Measurements from ENCODE around the gene KCNK4. TPM values are rescaled to one million over a fixed set of nuclear protein-coding genes. Genes with fewer than 3 reads are reported as not detected.

Gene KCNK4
- total RNA-seq, result not detected in 2 replicates

GRCh38 chr11:64291262-64291751 is at the start of gene KCNK4:
Gene KCNK4 (plus strand): TSS chr11:64291302. CDS start chr11:64293019, 1,717 bp downstream.

GRCh38 chr11:64246871-64247728 is 44.0 kb upstream of the KCNK4 start, which contains the start of gene PPP1R14B:
Gene PPP1R14B (minus strand): TSS chr11:64246943. CDS start chr11:64246673, 270 bp downstream.

GRCh38 chr11:64251016-64251752 is 39.9 kb upstream of the KCNK4 start, which contains the start of gene PLCB3:
Gene PLCB3 (plus strand): TSS chr11:64251530. CDS start chr11:64251650, 120 bp downstream.

DNA sequence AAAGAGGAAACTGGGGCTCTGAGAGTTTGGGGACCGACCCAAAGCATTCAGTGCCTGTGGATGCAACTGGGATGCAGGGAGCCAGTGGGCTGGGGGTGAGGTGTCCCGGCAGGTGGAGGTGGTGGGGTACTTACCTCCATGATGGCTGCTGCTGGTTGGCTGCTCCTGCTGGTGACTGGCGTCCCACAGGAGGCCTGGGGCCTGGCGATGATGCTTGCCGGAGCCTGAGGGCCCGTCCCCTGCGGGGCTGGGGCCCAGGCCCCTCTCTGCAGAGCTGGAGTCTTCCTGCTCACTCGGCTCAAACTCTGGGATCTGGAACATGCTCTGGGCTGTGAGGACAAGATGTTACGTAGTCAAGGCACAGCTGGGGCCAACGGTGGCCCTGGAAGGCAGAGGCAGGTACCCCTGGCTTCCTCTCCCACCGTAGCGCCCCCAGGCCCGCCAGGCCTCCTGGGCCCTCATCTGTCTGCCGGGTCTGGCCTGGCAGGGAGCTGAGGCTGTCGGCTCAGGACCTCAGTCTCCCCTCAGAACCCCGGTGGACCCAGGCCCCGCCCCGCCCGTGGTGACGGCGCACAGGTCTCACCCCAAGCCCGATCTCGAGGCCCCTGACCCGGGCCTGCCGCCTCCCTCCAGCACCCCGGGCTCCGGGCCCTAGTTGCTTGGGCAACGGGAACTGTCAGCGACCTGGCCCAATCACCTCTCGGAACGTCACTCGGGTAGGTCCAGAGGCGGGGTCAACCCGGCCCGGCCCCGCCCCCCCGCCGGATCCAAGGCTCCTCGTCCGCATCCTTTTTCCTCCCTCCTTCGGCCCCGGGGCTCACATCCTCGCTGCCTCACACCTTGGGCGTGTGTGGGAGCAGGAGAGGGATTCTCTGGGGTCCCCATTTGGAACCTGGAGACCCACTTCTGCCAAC is 6.8 kb upstream of the KCNK4 start, which contains the start of gene BAD:
BAD (minus strand) TSS at position 618 of the 914 bp plus-strand sequence; CDS start at position 321, 297 bp downstream.

GRCh38 chr11:64284962-64285884 is 5.9 kb upstream of the KCNK4 start, which contains the start of gene GPR137:
Gene GPR137 (plus strand): TSS chr11:64285848. CDS start chr11:64286525, 677 bp downstream.

DNA sequence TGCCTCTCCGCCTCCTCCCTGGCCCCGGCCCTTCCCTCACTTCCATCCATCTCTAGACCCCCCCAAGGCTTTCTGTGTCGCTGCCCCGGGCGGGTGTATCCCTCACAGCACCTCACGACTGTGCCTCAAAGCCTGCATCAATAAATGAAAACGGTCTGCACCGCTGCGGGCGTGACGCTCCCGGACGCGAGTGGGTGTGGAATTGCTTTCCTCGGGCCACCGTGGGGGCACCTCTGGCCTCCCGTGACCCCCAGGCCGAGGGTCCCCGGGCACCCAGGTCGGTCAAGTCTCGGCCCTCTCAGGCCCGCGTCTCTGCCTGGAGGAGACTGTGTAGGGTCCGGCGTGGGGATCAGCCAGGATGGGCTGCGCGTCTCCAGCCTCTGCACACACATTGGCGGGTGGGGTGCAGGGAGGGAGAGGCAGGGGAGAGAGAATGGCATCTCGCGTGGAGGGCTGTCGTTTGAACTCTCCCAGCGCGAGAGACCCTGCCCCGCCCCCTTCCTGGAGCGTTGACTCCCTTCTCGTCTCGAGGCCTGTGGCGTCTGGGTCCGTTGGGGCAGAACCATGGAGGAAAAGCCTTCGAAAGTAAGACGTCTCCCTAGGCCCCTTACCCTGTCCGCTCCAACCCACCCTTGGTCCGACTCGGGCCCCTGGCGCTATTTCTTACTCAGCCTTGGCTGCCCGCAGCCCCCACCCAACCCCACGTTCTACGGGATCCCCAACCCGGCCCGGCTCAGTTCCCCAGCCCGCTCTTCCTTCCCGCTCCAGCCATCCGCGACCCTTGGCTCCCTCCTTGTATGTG is 8.9 kb downstream of the KCNK4 start, which contains the start of gene CATSPERZ:
CATSPERZ (plus strand) TSS at position 512 of the 802 bp plus-strand sequence; CDS start at position 565, 53 bp downstream.

DNA sequence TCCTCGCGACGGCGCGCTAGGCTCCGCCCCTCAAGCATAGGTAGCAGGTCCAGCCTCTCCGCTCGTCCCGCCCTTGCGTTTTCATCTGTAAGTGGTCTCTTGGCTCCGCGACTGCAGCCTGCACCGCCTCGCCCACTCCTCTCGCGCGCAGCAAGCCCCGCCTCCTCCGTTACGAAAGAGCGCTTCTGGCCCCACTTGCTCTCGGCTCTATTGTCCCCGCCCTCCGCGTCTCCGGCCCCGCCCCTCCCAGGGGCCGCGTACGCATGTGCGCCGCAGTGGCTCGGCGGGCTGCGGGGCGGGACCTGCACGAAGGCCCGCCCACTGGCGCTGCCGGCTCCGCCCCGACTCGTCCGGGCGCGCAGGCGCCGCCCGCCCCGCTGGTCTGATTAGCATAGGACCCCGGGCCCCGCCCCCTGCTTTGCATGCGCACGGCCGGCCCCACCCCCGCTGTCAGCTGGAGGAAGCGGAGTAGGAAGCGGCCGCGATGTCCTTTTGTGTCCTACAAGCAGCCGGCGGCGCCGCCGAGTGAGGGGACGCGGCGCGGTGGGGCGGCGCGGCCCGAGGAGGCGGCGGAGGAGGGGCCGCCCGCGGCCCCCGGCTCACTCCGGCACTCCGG is 14.1 kb downstream of the KCNK4 start, which contains the start of gene ESRRA:
ESRRA (plus strand) TSS at position 450 of the 616 bp plus-strand sequence. CDS start 1,656 bp downstream, outside the sequence.

GRCh38 chr11:64317325-64317960 is 26.3 kb downstream of the KCNK4 start, which contains the start of gene TRMT112:
Gene TRMT112 (minus strand): TSS chr11:64317559. CDS start chr11:64317526, 33 bp downstream.

GRCh38 chr11:64317961-64318765 is 27.1 kb downstream of the KCNK4 start, which contains the start of gene PRDX5:
Gene PRDX5 (plus strand): TSS chr11:64318121. CDS start chr11:64318216, 95 bp downstream.

DNA sequence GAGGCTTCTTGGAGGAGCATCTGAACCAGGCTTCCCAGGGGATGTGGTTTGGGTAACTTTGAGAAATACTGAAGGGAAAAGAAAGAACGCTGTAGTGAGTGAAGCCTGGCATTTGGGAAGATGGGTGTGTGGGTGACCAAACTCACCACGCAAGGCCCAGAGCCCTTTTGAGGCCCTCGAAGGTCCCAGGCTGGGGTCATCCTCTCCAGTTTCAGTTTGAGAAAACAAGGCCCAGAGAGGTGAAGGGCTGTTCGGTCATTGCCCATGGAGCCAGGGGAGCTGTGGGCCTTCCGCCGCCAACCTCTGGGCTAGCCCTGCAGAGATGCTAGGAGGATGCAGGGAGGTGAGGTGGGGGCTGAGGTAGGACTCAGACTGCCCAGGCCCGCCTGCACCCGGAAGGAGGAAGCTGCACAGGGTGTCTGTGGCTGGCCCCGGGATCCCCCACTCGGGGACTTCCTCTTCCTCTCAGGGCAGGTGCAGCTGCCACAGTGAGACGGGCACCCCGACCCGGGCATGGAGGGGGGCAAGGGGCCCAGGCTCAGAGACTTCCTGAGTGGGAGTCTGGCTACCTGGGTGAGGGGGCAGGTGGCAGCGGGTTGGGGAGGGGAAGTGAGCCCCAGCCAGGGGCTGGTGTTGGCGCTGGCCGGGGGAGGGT is 48.8 kb downstream of the KCNK4 start, which contains the start of gene CCDC88B:
CCDC88B (plus strand) TSS at position 451 of the 655 bp plus-strand sequence; CDS start at position 514, 63 bp downstream.

Other genes starting within 250 kb of the KCNK4 start
- gene MACROD1, start 125.2 kb upstream of the KCNK4 start, total RNA-seq, result 15.5 and 19.3 TPM in 2 replicates
- gene STIP1, start 105.1 kb upstream of the KCNK4 start, total RNA-seq, result 98.2 and 140 TPM in 2 replicates
- gene FERMT3, start 84.6 kb upstream of the KCNK4 start, total RNA-seq, result 50.9 and 96.3 TPM in 2 replicates
- gene TRPT1, start 65.1 kb upstream of the KCNK4 start, total RNA-seq, result 32.1 and 36.1 TPM in 2 replicates
- 51.7 and 61.8 TPM in 2 replicates for gene NUDT22, start 65.0 kb upstream of the KCNK4 start, total RNA-seq
- gene DNAJC4, start 60.8 kb upstream of the KCNK4 start, total RNA-seq, result 9.0 and 10.4 TPM in 2 replicates
- 24.6 and 39.0 TPM in 2 replicates for gene VEGFB, start 56.7 kb upstream of the KCNK4 start, total RNA-seq
- 92.3 and 132 TPM in 2 replicates for gene FKBP2, start 50.2 kb upstream of the KCNK4 start, total RNA-seq
- 336 and 439 TPM in 2 replicates for gene PPP1R14B, start 44.4 kb upstream of the KCNK4 start, total RNA-seq
- gene PLCB3, start 39.8 kb upstream of the KCNK4 start, total RNA-seq, result 53.6 and 68.6 TPM in 2 replicates
- 65.1 and 72.4 TPM in 2 replicates for gene BAD, start 6.6 kb upstream of the KCNK4 start, total RNA-seq
- gene GPR137, start 5.5 kb upstream of the KCNK4 start, total RNA-seq, result 6.3 and 7.6 TPM in 2 replicates
- 0.50 and 0.66 TPM in 2 replicates for gene CATSPERZ, start 9.1 kb downstream of the KCNK4 start, total RNA-seq
- gene ESRRA, start 14.2 kb downstream of the KCNK4 start, total RNA-seq, result 32.7 and 40.6 TPM in 2 replicates
- gene TRMT112, start 26.3 kb downstream of the KCNK4 start, total RNA-seq, result 197 and 232 TPM in 2 replicates
- gene PRDX5, start 26.8 kb downstream of the KCNK4 start, total RNA-seq, result 260 and 296 TPM in 2 replicates
- 4.3 and 4.5 TPM in 2 replicates for gene CCDC88B, start 48.9 kb downstream of the KCNK4 start, total RNA-seq
- 46.5 and 53.1 TPM in 2 replicates for gene RPS6KA4, start 67.9 kb downstream of the KCNK4 start, total RNA-seq